Esophagus muscularis mucosa (tissue), 3 donors: ENCODE results near the gene RHBDL3.

Experiments used
- POLR2A ChIP-seq: fragments of 450-650 bp; IDR thresholded peaks from one replicate; pipeline ENCODE4 v1.6.1; 2017; ENCODE audit warnings: antibody characterized with exemption, moderate library complexity, mild to moderate bottlenecking, low read depth
- POLR2AphosphoS5 ChIP-seq, 2 donors: sonication (generic); formaldehyde crosslinking; IDR thresholded peaks; one replicate each; pipeline ENCODE4 v1.6.1; 2017; ENCODE audit warnings: antibody characterized with exemption in 2 of 2
- TF ChIP-seq, protein P1 (sequence below), 3 experiments: fragments of 200-600 bp in 2 of 3; fragments of 450-650 bp in 1 of 3; sonication (generic) in 2 of 3; IDR thresholded peaks; one replicate each; pipeline ENCODE4 v1.5.1; 2017 to 2019; ENCODE audit warnings: antibody characterized with exemption in 3 of 3, mild to moderate bottlenecking in 2 of 3, moderate library complexity in 1 of 3

DNA sequence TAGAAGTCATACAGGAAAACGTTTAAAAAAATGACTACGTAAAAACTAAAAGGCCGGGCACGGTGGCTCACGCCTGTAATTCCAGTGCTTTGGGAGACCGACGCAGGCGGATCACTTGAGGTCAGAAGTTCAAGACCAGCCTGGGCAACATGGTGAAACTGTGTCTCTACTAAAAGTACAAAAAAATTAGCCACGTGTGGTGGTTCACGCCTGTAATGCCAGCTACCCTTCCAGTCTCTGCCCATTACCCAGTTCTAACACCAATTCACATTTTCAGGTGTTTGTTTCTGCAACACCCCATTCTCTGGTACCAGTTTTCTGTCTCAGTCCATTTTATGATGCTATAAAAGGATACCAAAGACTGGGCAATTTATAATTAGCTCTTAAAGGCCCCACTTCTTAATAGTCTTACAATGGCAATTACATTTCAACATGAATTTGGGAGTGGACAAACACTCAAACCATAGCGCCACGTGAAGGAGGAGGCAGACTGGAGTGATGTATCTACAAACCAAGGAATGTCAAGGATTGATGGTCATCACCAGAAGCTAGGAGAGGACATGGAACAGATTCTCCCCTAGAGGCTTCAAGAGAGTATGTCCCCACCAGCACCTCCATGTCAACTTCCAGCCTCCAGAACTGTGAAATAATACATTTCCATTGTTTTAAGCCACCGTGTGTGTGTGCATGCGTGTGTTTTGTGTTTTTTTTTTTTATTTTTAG, 77.1 kb downstream of the RHBDL3 start:
- TF ChIP-seq, protein P1, sequence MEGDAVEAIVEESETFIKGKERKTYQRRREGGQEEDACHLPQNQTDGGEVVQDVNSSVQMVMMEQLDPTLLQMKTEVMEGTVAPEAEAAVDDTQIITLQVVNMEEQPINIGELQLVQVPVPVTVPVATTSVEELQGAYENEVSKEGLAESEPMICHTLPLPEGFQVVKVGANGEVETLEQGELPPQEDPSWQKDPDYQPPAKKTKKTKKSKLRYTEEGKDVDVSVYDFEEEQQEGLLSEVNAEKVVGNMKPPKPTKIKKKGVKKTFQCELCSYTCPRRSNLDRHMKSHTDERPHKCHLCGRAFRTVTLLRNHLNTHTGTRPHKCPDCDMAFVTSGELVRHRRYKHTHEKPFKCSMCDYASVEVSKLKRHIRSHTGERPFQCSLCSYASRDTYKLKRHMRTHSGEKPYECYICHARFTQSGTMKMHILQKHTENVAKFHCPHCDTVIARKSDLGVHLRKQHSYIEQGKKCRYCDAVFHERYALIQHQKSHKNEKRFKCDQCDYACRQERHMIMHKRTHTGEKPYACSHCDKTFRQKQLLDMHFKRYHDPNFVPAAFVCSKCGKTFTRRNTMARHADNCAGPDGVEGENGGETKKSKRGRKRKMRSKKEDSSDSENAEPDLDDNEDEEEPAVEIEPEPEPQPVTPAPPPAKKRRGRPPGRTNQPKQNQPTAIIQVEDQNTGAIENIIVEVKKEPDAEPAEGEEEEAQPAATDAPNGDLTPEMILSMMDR (IDR thresholded peaks at IDR 0.05): no peak
- TF ChIP-seq POLR2A (no peak), POLR2AphosphoS5 (IDR thresholded peaks at IDR 0.05) (no peak)
